HG03565 (cell line): Measurements from ENCODE around the gene CD300C.
"Not testable (repeated sequence)": the region's sequence is repeated elsewhere in the genome, so short reads cannot be mapped to it uniquely, and the experiment has no call there.

Experiments used
- ATAC-seq: cut with Tn5 transposase; IDR thresholded peaks from one replicate; pipeline ENCODE4 v1.9.1; 2021; ENCODE audit warnings: mild to moderate bottlenecking, moderate library complexity; ENCODE audit not compliant: unreplicated experiment

The CD300C gene

GRCh38 chr17:74536890-74537289 is 9.0 kb downstream of the CD300C start:
- no peak for ATAC-seq

GRCh38 chr17:74532115-74532514 is 13.8 kb downstream of the CD300C start:
- no peak for ATAC-seq

- ATAC-seq, result no peak
Measured at GRCh38 chr17:74531231-74531761, 14.6 kb downstream of the CD300C start, which contains the start of gene CD300LB. TSS of gene CD300LB (minus strand) at chr17:74531475. CDS start at chr17:74531350, 125 bp downstream.

GRCh38 chr17:74530831-74531150 is 15.1 kb downstream of the CD300C start:
- ATAC-seq, result no peak

- ATAC-seq, result no peak
Measured at GRCh38 chr17:74529243-74529642, 16.7 kb downstream of the CD300C start.

GRCh38 chr17:74528491-74529199 is 17.3 kb downstream of the CD300C start:
- peak; percentile 82 for ATAC-seq

- ATAC-seq, result no peak
Measured at GRCh38 chr17:74527756-74528155, 18.2 kb downstream of the CD300C start.

- no peak for ATAC-seq
Measured at GRCh38 chr17:74527081-74527480, 18.8 kb downstream of the CD300C start.

GRCh38 chr17:74526681-74527080 is 19.2 kb downstream of the CD300C start:
- ATAC-seq, result no peak

- no peak for ATAC-seq
Measured at GRCh38 chr17:74525781-74526288, 20.1 kb downstream of the CD300C start.

- ATAC-seq, result no peak
Measured at GRCh38 chr17:74525465-74525725, 20.5 kb downstream of the CD300C start.

- no peak for ATAC-seq
Measured at GRCh38 chr17:74524653-74525464, 21.1 kb downstream of the CD300C start.

GRCh38 chr17:74523308-74523707 is 22.6 kb downstream of the CD300C start:
- ATAC-seq, result no peak

- no peak for ATAC-seq
Measured at GRCh38 chr17:74522381-74523105, 23.4 kb downstream of the CD300C start.

GRCh38 chr17:74521701-74522201 is 24.2 kb downstream of the CD300C start:
- ATAC-seq, result no peak

- ATAC-seq, result no peak
Measured at GRCh38 chr17:74520790-74521480, 25.0 kb downstream of the CD300C start.

- ATAC-seq, result no peak
Measured at GRCh38 chr17:74520016-74520434, 25.9 kb downstream of the CD300C start.

- ATAC-seq, result not testable (repeated sequence)
Measured at GRCh38 chr17:74518413-74518981, 27.4 kb downstream of the CD300C start.

GRCh38 chr17:74516561-74517328 is 29.2 kb downstream of the CD300C start:
- no peak for ATAC-seq
